ENCODE results near the gene CAPS.

DNA sequence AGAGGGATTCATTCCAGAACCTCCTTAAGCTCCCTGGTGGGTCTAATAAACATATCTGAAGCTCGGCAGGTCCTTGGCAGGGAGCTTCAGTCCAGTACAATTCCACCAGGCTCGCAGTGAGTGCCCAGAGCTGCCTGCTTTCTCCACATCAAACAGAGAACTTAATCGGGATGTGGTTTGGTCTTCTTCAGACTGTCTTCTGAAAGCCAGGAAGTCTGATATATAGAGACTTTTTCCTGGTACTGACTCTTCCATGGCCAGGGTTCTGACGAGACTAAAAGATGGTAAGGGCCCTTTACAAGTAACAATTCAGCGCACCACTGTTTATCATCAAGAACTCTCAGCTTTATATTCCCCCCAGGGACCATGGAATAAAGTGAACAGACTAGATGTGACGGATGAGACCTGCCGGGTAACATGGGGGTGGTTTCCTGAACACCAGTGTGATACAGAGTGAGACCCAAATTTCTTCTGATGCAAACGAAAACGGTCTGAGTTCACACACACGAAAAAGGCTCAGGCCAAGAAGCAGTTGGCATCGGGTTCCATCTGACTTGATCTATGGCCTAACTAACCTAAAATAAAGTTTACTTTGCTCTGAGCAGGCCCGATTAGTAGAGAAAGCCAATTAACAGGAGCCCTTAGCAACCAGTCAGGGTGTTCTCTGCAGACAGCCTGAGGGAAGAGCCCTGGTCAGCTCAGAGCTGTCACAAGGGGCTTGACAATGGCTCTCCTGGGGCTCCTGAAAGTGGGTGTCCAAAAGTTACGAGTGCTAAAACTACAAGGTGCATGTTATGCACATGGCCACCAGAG lies 34.9 kb downstream of the CAPS start:
- TF ChIP-seq, protein P1, sequence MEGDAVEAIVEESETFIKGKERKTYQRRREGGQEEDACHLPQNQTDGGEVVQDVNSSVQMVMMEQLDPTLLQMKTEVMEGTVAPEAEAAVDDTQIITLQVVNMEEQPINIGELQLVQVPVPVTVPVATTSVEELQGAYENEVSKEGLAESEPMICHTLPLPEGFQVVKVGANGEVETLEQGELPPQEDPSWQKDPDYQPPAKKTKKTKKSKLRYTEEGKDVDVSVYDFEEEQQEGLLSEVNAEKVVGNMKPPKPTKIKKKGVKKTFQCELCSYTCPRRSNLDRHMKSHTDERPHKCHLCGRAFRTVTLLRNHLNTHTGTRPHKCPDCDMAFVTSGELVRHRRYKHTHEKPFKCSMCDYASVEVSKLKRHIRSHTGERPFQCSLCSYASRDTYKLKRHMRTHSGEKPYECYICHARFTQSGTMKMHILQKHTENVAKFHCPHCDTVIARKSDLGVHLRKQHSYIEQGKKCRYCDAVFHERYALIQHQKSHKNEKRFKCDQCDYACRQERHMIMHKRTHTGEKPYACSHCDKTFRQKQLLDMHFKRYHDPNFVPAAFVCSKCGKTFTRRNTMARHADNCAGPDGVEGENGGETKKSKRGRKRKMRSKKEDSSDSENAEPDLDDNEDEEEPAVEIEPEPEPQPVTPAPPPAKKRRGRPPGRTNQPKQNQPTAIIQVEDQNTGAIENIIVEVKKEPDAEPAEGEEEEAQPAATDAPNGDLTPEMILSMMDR (IDR thresholded peaks at IDR 0.05), result no peak
- TF ChIP-seq ZFX (IDR thresholded peaks at IDR 0.05; ENCODE audit: borderline replicate concordance), result no peak
